ENCODE data around the gene WFDC5.
"Not testable (repeated sequence)": the region's sequence is repeated elsewhere in the genome, so short reads cannot be mapped to it uniquely, and the experiment has no call there.

WFDC5 gene

GRCh38 chr20:45114465-45115385 lies at the start of gene WFDC5:
WFDC5 (minus strand) TSS chr20:45115174; CDS start chr20:45115083, 91 bp downstream.
- DNase-seq, result no peak
- no peaks in the 10 kb centered on the region for H3K9me3 Mint-ChIP-seq
- no peak within 1 kb of the TSS for H3K27ac Mint-ChIP-seq
- peaks cover 19% of the 10 kb centered on the region for H3K27me3 Mint-ChIP-seq
- peak; percentile 85 for ATAC-seq
- H3K4me1 Mint-ChIP-seq, result peaks cover 14% of the 10 kb centered on the region
- peak within 1 kb of the TSS in 1 of 2 donors; percentile 8 for H3K4me3 Mint-ChIP-seq

- Mint-ChIP-seq H3K9me3 (peaks cover 11 to 38% of the 10 kb centered on the region in 2 donors), H3K4me1 (no peaks in the 10 kb centered on the region), H3K4me3 (no peak overlapping the region), H3K27ac (no peak overlapping the region), H3K27me3 (peaks cover 60% of the 10 kb centered on the region)
- DNase-seq (no peak), ATAC-seq (no peak)
Measured at GRCh38 chr20:45163083-45163803, 48.3 kb upstream of the WFDC5 start.

GRCh38 chr20:45157962-45158361 lies 43.0 kb upstream of the WFDC5 start:
- ATAC-seq, result no peak

GRCh38 chr20:45156713-45157112 lies 41.7 kb upstream of the WFDC5 start:
- DNase-seq (no peak), ATAC-seq (no peak)
- Mint-ChIP-seq H3K27ac (no peak overlapping the region), H3K4me1 (no peaks in the 10 kb centered on the region), H3K9me3 (peaks cover 13 to 23% of the 10 kb centered on the region in 2 donors), H3K4me3 (no peak overlapping the region), H3K27me3 (peaks cover 42% of the 10 kb centered on the region)

More at GRCh38 chr20:45157962-45158361, 43.0 kb upstream of the WFDC5 start:
- DNase-seq, result no peak
- Mint-ChIP-seq H3K27ac (no peak overlapping the region), H3K27me3 (peaks cover 40% of the 10 kb centered on the region), H3K9me3 (peaks cover 13 to 23% of the 10 kb centered on the region in 2 donors), H3K4me1 (no peaks in the 10 kb centered on the region), H3K4me3 (no peak overlapping the region)

GRCh38 chr20:45154794-45155193 lies 39.8 kb upstream of the WFDC5 start:
- not testable (repeated sequence) for ATAC-seq, H3K27ac Mint-ChIP-seq, DNase-seq, H3K4me3 Mint-ChIP-seq, H3K4me1 Mint-ChIP-seq
- Mint-ChIP-seq H3K27me3 (peaks cover 37% of the 10 kb centered on the region), H3K9me3 (peaks cover 13 to 14% of the 10 kb centered on the region in 2 donors)

- Mint-ChIP-seq H3K27me3 (peaks cover 43% of the 10 kb centered on the region), H3K4me3 (no peak overlapping the region)
- ATAC-seq, result no peak
Measured at GRCh38 chr20:45154183-45154582, 39.2 kb upstream of the WFDC5 start.

GRCh38 chr20:45153752-45154151 lies 38.8 kb upstream of the WFDC5 start:
- no peak for DNase-seq
- no peak overlapping the region for H3K27ac Mint-ChIP-seq
- H3K4me1 Mint-ChIP-seq, result no peaks in the 10 kb centered on the region
- peaks cover 47% of the 10 kb centered on the region for H3K27me3 Mint-ChIP-seq
- peaks cover 6 to 7% of the 10 kb centered on the region in 2 donors for H3K9me3 Mint-ChIP-seq
- no peak overlapping the region for H3K4me3 Mint-ChIP-seq
- no peak for ATAC-seq

More at GRCh38 chr20:45154183-45154582, 39.2 kb upstream of the WFDC5 start:
- no peak for DNase-seq
- H3K27ac Mint-ChIP-seq, result no peak overlapping the region
- peaks cover 10 to 12% of the 10 kb centered on the region in 2 donors for H3K9me3 Mint-ChIP-seq
- H3K4me1 Mint-ChIP-seq, result no peaks in the 10 kb centered on the region

GRCh38 chr20:45153147-45153546 lies 38.2 kb upstream of the WFDC5 start:
- Mint-ChIP-seq H3K27me3 (peaks cover 53% of the 10 kb centered on the region), H3K27ac (no peak overlapping the region)

GRCh38 chr20:45152405-45152804 lies 37.4 kb upstream of the WFDC5 start:
- Mint-ChIP-seq H3K27ac (no peak overlapping the region), H3K27me3 (peaks cover 57% of the 10 kb centered on the region), H3K4me1 (no peaks in the 10 kb centered on the region), H3K9me3 (no peaks in the 10 kb centered on the region), H3K4me3 (no peak overlapping the region)
- DNase-seq (no peak), ATAC-seq (no peak)

More at GRCh38 chr20:45153147-45153546, 38.2 kb upstream of the WFDC5 start:
- ATAC-seq (no peak), DNase-seq (no peak)
- peaks cover 0 to 1% of the 10 kb centered on the region in 2 donors for H3K9me3 Mint-ChIP-seq
- no peaks in the 10 kb centered on the region for H3K4me1 Mint-ChIP-seq
- no peak overlapping the region for H3K4me3 Mint-ChIP-seq

- H3K27ac Mint-ChIP-seq, result no peak overlapping the region
- H3K27me3 Mint-ChIP-seq, result peaks cover 64% of the 10 kb centered on the region
- ATAC-seq (no peak), DNase-seq (no peak)
- H3K9me3 Mint-ChIP-seq, result no peaks in the 10 kb centered on the region
- H3K4me3 Mint-ChIP-seq, result no peak overlapping the region
- H3K4me1 Mint-ChIP-seq, result no peaks in the 10 kb centered on the region
Measured at GRCh38 chr20:45149062-45149461, 34.1 kb upstream of the WFDC5 start.

- Mint-ChIP-seq H3K9me3 (no peaks in the 10 kb centered on the region), H3K27ac (no peak overlapping the region), H3K4me3 (no peak overlapping the region), H3K27me3 (peaks cover 17% of the 10 kb centered on the region), H3K4me1 (no peaks in the 10 kb centered on the region)
- DNase-seq (no peak), ATAC-seq (no peak)
Measured at GRCh38 chr20:45140836-45141235, 25.9 kb upstream of the WFDC5 start.

GRCh38 chr20:45139733-45140375 lies 24.9 kb upstream of the WFDC5 start:
- not testable (repeated sequence) for H3K9me3 Mint-ChIP-seq, H3K27ac Mint-ChIP-seq, DNase-seq, ATAC-seq, H3K4me1 Mint-ChIP-seq, H3K4me3 Mint-ChIP-seq
- H3K27me3 Mint-ChIP-seq, result peaks cover 14% of the 10 kb centered on the region

- no peak overlapping the region for H3K27ac Mint-ChIP-seq
- no peak overlapping the region for H3K4me3 Mint-ChIP-seq
- no peaks in the 10 kb centered on the region for H3K9me3 Mint-ChIP-seq
- peak; percentile 92 for ATAC-seq
- H3K27me3 Mint-ChIP-seq, result peaks cover 17% of the 10 kb centered on the region
- peak; percentile 76 to 81 for DNase-seq
- no peaks in the 10 kb centered on the region for H3K4me1 Mint-ChIP-seq
Measured at GRCh38 chr20:45138561-45139300, 23.8 kb upstream of the WFDC5 start.

GRCh38 chr20:45136911-45137310 lies 21.9 kb upstream of the WFDC5 start:
- H3K9me3 Mint-ChIP-seq, result no peaks in the 10 kb centered on the region
- no peaks in the 10 kb centered on the region for H3K4me1 Mint-ChIP-seq

GRCh38 chr20:45128099-45128498 lies 13.1 kb upstream of the WFDC5 start:
- Mint-ChIP-seq H3K4me1 (no peaks in the 10 kb centered on the region), H3K27me3 (peaks cover 68% of the 10 kb centered on the region), H3K9me3 (no peaks in the 10 kb centered on the region), H3K27ac (no peak overlapping the region), H3K4me3 (no peak overlapping the region)
- ATAC-seq (no peak), DNase-seq (no peak)

More at GRCh38 chr20:45136911-45137310, 21.9 kb upstream of the WFDC5 start:
- ATAC-seq (no peak), DNase-seq (no peak)
- Mint-ChIP-seq H3K27ac (no peak overlapping the region), H3K4me3 (no peak overlapping the region), H3K27me3 (peaks cover 33% of the 10 kb centered on the region)

Data from stimulated activated naive CD8-positive, alpha-beta T cell treated with anti-CD3 and anti-CD28 coated beads, Interleukin-15, amount 100 ng/mL, for 72 hours (primary cell).